Measurements from ENCODE around the gene RNF208.

DNA sequence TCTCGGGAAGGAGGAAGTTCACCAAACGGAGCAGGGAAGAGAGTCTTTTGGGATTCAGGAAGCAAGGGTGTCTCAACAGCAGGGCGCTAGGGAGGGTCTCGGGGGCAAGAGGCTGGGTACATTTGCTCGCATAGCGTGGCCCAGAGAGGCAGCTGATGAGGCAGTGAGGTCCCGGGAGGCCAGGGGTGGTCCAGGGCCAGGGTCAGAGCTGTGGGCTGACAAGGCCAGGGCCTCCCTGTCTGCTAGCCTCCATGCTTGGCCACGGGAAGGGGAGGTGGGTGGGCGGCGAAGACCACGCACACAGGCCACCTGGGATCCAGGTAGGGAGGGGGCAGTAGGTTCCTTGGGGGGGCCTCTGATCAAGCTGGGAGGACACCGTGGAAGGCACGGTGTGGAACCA, 10.5 kb downstream of the RNF208 start:
- no peak for TF ChIP-seq CTCF (IDR thresholded peaks at IDR 0.05; ENCODE audit: insufficient read depth, low read length)
- no peak for TF ChIP-seq REST (IDR thresholded peaks at IDR 0.05; ENCODE audit: insufficient replicate concordance, low read depth)
- peak; percentile 63 for TF ChIP-seq POLR2AphosphoS5 (IDR thresholded peaks at IDR 0.05; ENCODE audit: low read depth)
- no peak for TF ChIP-seq GABPA (IDR thresholded peaks at IDR 0.05; ENCODE audit: low read depth)
- no peak for TF ChIP-seq SPI1 (IDR thresholded peaks at IDR 0.05; ENCODE audit: borderline replicate concordance, low read depth)

Measured in HL-60 (cell line).